Activated naive CD4-positive, alpha-beta T cell (primary cell): ENCODE results near the gene UGDH.
"Not testable (repeated sequence)": the region's sequence is repeated elsewhere in the genome, so short reads cannot be mapped to it uniquely, and the experiment has no call there.

ENCODE experiments used
- DNase-seq, 4 experiments: peaks; one replicate each; lab custom pipeline; 2025; lab: John Stamatoyannopoulos, UW

Gene UGDH

DNA sequence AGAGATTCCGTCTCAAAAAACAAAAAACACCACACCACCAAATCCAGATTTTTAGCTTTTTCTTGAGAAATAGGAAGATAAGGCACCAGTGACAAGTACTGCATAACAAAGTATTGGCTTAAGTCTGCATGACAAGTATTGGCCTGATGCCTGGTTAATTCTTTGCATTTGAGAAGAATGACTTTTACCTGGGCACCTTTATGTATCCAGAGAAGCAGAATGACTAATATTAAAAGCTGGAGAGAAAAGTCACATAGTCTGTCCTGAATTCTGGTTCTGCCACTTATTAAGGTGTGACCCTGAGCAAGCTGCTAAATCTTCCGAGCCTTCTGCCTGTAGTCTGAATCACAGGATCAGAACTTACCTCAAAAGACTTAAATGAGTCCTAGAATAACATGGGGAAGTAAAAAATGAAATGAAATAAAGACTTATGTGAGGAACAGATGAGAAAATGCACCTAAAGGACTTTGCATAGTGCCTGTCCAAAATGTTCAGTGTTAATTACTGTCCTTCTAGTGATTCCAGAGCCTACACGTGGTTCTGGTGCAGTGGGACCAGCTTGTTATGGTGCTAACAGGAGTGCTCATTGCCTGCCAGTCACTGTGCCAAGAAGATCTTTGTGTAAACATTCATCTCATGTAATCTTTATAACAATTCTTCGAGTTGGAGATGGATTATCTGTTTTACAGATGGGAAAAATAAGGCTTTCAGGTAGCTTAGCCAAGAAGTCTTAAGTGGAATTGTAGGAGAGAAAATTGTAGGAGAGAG is 31.6 kb downstream of the UGDH start:
- no peak for DNase-seq

DNA sequence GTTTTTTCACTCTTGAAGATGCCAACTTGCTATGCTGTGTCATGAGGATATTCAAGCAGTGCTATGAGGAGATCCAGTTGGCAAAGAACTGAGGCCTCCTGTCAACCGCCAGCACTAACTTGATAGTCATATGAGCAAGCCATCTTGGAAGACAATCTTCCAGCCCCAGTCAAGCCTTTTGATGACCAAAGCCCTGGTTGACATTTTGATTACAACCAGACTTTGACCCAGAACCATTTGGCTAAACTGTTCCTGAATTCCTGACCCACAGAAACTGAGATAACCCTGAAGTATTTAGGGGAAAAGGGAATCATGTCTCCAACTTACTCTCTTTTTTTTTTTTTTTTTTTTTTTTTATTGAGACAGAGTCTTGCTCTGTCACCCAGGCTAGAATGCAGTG is 32.9 kb downstream of the UGDH start:
- DNase-seq = no peak

DNA sequence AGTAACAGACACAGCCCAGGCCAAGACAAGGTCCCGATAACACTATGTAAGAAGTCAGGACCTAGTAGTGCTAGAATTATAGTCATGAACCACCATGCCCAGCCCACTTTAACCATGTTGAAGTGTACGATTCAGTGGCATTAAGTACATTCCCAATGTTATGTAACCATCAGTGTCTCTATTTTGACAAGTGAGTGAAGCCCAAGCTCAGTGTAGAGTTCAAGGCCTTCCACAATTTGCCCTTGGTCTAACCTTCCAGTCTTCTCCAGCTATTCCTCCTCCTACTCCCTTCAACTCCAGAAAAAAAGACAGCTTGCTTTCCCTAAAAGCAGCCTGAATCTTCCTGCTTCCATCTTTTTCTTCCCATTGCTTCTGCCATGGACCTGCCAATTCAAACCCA is 36.9 kb downstream of the UGDH start:
- DNase-seq = no peak

DNA sequence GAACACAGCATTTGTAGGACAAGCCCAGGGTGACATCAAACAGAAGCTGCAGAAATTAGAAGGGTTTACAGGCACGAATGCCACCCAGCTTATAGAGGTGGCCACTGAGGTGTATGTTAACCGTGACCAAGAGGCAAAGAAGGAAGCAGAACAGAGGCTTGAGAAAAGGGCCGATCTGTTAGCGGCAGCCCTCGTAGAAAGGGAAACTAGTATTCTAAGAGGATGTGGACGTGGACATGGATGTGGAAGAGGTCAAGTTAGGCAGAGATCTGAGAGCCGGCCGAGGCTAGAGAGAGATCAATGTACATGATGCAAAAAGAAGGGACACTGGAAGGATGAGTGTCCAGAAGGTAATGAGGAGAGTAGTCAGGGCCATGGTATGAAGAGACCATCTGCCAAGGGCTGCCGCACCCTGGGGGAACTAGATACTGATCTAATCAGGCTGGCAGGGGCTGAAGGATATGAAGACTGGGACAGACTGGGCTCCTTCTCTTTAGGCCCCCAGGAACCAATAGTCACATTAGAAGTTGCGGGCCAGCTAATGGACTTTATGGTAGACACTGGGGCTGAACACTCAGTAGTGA is 40.9 kb downstream of the UGDH start:
- DNase-seq = no peak

DNA sequence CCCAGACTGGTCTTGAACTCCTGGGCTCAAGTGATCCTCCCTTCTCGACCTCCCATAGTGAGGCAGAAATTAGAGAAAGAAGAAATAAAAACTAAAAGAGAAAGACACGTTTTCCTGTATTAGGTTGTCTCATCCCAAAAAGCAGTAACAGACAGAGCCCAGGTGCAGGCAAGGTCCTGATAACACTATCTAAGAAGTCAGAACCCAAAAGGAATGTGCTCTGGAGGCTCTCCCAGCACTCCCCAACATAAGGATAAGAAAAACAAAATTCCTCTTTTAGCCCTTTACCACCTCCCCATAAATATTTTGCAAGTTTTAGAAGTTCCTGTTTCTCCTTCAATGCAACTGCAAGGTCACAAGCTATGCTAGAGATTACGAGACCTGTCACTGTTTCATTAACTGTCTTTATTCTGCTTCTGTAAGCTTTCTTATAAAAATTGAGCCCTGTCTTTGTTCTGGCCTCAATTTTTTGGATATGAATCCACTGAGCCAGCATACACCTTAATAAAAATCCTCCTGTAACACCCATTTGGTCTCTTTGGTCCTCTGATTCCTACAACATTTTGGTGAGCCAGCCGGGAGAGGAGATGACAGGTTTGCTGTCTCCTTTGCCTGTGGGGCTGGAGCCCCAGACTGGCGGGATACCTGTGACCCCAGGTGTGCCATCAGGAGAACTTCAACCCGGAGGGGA is 42.5 kb downstream of the UGDH start:
- DNase-seq = no peak

DNA sequence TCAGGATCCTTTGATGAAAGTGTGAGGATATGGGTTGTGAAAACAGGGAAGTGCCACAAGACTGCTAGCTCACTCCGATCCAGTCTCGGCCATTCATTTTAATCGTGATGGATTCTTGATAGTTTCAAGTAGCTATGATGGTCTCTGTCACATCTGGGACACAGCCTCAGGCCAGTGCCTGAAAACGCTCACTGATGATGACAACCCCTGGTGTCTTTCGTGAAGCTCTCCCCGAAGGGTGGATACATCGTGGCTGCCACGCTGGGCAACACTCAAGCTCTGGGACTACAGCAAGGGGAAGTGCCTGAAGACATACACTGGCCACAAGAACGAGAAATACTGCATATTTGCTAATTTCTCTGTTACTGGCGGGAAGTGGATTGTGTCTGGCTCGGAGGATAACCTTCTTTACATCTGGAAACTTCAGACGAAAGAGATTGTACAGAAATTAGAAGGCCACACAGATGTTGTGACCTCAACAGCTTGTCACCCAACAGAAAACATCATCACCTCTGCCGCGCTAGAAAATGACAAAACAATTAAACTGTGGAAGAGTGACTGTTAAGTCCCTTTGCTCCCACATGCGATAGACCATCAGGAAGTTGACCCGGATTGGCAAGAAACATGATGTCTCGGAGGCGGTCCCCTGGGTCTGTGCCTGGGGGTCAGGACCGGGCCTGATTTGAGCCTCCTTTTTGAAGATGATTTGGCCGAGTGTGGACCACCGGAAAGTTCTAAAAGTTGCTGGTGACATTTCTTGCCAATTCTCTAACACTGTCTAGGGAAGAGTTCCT is 46.1 kb downstream of the UGDH start:
- DNase-seq = no peak

DNA sequence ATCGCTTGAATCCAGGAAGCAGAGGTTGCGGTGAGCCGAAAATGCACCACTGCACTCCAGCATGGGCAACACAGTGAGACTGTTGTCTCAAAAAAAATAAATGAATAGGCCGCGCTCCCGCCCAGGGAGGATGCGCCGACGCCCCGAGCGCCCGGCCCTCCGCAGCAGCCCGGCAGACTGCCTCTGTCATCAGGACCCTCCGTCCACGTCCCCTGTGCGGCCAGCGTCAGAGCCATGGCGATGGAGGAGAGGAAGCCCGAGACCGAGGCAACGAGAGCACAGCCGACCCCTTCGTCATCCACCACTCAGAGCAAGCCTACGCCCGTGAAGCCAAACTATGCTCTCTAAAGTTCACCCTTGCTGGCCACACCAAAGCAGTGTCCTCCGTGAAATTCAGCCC is 47.0 kb downstream of the UGDH start:
- no peak for DNase-seq

DNA sequence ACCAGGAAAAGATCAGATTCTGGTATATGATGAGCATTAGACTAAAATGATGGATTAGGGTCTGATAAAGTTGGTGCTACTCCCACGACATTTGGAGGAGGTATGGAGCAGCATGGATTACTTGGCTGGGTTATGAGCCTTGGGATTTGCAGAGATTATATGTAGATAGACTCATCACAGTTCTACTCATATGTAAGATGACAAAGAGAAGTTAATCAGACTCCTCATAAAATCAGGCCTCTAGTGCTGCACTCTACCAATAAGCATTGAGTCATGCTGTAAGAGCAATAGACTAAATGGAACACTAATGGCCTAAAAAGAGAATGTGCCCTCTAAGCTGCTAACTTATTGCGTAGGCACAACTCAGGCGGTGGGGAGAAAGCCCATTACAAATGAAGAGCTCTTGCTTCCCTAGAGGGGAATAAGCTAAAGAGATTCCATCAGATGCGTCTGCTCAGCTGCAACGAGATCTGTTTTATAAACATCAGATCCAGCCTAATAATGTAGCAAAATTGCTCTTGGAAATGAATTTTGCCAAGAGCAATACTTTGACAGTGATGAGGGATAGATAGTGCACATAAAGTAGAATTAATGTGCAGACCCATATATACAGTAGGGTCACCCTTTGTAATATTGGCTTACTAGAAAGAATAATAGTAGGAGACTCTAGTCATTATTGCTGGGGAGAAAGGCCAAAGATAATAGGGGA is 50.9 kb downstream of the UGDH start:
- no peak for DNase-seq

DNA sequence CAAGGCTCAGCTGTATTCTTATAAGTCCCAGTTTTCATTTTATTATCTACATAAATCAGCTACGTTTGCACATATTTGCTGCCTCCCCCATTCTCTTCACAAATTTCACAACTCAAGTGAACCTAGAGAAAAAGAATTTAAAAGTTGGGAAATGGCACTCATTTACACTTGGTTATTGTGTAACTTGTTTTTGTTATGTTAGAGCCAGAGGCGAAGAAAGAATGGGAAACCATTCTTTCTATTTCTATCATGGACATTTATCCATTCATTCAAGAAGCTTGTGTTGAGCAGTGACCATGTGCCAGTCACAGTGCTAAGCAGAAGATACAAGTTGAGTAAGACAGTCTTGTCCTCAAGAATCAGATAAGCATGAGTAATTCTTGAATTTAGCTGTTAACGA is 54.8 kb downstream of the UGDH start:
- DNase-seq = no peak

DNA sequence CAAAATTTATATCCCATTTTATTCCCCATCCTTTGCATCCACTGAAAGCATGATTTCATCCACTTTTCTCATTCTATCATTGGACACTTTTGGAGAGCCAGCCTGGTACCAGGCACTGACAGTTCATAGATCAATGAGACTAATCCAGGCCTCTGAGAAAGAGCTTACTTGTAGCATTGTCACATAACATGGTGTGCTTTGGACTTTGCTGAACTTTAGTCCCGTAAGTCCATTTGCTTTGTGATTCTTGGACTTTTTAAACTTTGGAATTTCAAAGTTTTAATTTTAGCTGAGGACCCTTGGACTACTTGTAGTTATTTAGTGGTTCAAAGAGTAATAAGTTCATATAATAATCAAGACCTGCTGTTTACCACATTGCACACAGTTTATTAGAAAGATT is 56.8 kb downstream of the UGDH start:
- no peak for DNase-seq

DNA sequence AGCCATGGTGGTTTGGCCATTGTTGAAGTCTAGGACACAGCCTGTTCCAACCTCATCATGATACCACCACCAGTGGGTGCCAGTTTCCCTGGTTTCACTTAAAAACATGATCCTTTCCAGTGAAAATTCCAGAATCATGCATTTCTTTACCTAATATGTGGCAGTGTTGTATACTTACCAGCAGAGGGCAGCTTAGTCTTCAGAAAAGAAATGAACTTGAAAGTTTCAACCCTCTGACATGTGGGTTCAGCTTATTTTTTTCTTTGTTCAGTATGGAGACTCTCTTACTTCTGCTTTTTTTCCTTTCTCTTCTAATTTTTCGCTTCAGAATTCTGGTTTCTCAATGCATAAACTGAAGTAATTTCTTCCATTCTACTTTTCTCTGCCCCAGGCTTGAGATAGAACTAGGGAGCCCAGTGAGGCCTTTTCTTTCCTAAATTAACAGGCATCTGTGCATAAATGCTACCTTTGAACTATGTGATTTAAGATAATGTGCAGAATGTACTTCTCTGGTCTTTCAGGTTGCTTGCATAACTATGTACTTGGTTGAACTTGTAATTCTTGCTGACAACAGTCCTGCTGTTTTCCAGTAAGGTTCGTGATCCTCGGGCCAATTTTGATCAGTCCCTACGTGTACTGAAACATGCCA is 57.7 kb downstream of the UGDH start:
- DNase-seq = no peak

DNA sequence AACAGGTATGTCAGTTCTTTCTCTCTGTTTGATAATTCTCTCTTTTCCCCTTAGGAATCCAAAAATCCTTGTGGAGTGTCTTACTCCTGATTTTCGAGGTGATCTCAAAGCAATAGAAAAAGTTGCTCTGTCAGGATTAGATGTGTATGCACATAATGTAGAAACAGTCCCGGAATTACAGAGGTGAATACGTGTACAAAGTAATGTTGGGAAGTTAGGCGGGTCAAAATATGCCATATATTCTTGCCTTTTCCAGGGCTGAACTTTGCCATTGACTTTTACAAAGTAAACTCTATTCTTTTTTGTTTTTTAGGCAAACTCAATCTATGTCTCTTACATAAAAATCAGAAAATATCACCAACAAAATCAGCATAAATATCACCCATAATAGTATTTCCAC is 59.8 kb downstream of the UGDH start:
- DNase-seq = no peak

DNA sequence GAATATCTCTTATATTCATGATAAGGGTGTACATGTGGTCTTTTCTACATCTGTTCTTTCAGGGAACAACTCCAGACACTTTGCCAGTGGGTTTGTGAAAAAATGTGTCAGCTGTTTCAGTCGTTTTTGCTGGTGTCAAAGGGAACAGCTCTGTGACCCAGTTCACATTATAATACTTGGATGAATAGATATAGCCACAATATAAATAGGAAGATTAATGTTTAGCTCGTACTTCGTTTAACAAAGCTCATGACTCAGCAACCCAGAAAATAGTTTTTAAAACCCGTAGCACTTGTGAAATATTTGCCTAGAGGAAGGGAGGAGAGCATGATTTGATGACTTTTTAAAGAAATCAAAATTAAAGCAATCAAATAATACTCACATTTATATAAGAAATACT is 60.5 kb downstream of the UGDH start:
- DNase-seq = no peak

DNA sequence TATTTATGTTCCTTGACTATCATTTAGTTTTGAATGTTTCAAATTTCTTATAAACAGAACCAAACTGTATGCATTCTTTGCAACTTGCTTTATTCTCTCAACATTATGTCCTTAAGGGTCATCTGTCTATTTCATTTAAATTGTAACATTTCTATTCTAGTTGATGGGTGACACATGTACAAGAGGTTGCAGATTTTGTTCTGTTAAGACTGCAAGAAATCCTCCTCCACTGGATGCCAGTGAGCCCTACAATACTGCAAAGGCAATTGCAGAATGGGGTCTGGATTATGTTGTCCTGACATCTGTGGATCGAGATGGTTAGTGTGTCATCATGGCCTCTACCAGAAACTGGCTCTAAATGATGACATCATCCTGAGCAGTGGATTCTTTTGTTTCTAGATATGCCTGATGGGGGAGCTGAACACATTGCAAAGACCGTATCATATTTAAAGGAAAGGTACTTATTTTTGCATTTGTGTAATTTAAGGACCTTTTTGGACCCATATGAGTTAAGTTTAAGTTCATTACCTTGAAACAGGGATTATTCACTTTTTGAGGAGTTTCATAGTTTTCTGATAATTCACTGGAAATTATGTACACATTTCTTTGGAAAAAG is 62.2 kb downstream of the UGDH start:
- DNase-seq = no peak

DNA sequence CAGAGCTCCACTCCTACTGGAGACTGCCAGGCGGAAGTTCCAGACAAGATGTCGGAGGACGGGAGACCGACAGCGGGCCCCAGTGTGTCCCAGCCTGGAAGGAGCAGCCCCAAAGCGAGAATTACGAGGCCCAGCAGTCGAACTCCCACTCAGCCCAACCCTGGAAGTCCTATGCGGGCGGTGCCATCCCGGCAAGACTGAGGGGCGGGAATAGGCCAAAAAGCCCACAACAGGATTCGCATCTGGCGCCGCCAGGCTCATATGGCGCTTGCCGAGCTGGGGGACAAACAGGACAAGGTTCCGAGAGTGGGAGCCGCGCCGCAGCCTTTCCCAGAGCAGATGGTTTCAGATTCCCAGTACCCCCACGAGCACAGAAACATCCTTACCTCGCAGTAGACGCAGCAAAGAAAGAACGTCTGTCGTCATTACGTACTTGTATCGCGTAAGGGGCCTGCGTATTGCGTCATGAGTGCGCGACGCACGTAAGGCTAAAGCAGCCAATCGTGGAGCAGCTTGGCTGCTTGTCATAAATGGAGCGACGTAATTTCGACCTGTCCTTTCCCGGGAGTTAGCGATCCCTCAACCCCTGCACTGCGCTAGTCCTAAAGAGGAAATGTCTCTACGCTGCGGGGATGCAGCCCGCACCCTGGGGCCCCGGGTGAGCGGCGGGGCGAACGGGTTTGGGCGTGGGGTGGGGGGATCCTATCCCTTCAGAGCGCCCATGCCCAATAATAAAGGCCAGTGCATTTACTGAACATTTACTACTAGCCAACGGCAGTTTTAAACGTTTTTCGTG is 68.5 kb downstream of the UGDH start, which contains the start of the genes LIAS and RPL9:
Gene LIAS (plus strand): TSS at position 552 of the 796 bp plus-strand sequence. CDS start 62 bp downstream, at position 614.
Gene RPL9 (minus strand): TSS at position 418 of the 796 bp plus-strand sequence. CDS start 483 bp downstream, outside the sequence.
- peak; percentile 78 to 92 (median 88) for DNase-seq

DNA sequence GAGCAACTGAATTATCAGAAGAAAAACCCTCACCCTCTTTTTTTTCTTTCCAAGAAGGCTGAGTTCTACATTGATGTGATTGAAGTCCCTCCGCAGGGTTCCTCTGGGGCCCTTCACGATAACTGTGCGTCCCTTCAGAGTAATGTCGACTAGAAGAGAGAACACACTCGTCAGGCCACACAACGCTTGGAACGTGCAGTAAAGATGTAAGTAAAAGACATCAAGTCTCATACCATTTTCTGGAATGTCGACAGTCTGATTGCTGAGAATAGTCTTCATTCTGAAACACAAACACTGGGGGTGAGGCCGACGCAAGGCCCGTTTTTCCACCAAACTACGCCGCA is 69.1 kb downstream of the UGDH start:
- not testable (repeated sequence) for DNase-seq

DNA sequence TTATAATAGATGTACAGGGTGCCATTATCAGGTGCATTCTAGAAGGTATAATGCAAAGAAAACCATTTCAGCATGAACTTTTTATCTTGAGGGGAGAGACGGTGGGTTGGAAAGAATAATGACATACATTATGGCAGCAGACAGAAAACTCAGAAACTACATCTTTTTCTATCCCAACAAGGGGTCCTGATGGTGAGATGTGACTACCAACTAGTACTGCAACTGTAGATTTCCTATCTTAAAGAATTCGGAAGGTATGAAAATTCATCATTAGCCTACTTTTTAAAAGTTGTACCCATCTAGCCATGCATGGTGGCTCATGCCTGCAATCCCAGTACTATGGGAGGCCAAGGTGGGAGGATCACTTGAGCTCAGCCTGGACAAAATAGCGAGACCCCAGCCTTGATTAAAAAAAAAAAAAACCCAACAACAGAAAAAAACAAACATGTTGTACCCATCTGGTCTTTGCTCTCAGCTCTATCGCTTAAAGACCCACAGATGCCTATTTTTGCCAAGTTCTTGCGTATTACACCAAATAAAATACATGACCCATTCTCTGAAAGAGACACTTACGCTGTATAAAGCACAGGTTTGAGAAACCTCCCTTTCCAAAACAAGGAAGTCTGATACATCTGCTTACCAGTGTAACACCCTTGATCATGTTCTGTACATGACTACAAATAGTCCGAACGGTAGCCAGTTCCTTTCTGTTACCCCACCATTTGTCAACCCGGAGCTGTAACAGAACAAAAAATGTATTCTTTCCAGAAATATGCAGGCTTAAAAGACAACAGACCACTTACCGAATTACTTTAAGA is 70.1 kb downstream of the UGDH start:
- no peak for DNase-seq

DNA sequence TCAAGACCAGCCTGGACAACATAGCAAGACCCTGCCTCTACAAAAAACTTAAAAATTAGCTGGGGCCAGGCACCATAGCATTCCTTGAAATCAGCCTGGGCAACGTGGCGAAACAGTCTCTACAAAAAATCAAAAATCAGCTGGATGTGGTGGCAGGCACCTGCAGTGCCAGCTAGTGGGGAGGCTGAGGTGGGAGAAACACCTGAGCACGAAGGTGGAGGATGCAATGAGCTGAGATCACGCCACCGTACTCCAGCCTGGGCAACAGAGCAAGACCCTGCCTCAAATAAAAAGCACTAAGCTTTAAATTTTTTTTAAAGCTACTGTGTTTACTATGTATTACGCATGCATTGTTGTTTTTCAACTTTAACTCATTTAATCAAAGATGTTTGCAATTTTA is 71.8 kb downstream of the UGDH start:
- no peak for DNase-seq

DNA sequence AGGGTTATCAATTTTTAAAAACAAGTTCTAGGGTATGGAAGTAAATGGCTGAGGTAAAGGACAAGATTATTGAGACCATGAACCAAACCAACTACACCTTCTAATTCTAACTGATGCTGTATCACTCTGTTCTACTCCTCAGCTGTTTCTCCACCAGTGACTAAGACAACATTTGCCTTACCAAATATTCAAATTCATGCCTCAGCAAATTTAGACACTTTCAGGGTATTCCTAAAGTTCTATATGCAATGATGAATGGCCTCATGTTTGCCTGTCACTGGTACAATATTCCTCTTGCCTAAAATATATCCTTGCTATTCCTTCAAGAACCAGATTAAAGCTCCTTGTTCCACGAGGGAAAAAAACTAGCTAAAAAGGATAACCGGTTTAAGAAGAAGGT is 73.5 kb downstream of the UGDH start:
- DNase-seq = no peak
